IPS DF 6.9 (cell line): ENCODE results near the gene PRKD3.
A peak's percentile ranks its signal among the peaks of the same experiment; 100 is the strongest.

Experiments
- DNase-seq: peaks from one replicate; pipeline ENCODE4 v3.0.0-alpha.2; 2013; ENCODE audit warnings: low read depth, low spot score
- H3K27ac ChIP-seq: one replicate; pipeline ENCODE4 v1.5.1; 2013; ENCODE audit warnings: low read length, control low read depth
- H3K27me3 ChIP-seq: 2 replicates; pipeline ENCODE4 v1.6.1; 2013; ENCODE audit warnings: mild to moderate bottlenecking, low read length; ENCODE audit not compliant: control insufficient read depth, insufficient read depth
- H3K36me3 ChIP-seq: 2 replicates; pipeline ENCODE4 v1.6.1; 2013; ENCODE audit warnings: low read length; ENCODE audit not compliant: control insufficient read depth, insufficient read depth
- H3K4me1 ChIP-seq: 2 replicates; pipeline ENCODE4 v1.6.1; 2013; ENCODE audit warnings: low read length; ENCODE audit not compliant: control insufficient read depth, insufficient read depth
- H3K4me3 ChIP-seq: 2 replicates; pipeline ENCODE4 v1.5.1; 2013; ENCODE audit warnings: mild to moderate bottlenecking, low read length
- H3K9me3 ChIP-seq: 2 replicates; pipeline ENCODE4 v1.6.1; 2013; ENCODE audit warnings: low read length, inconsistent platforms; ENCODE audit not compliant: control insufficient read depth, insufficient read depth
- WGBS: extraction: QIAGEN DNeasy Blood & Tissue Kit; methylation state at CpG from one replicate; pipeline ENCODE4 v1.1.7; 2013; ENCODE audit warnings: mixed read lengths, missing lambda C conversion rate; ENCODE audit not compliant: insufficient read length, insufficient coverage; 5-methylcytosine and 5-hydroxymethylcytosine counted together

PRKD3 gene

GRCh38 chr2:37358466-37358865 lies 33.8 kb upstream of the PRKD3 start:
- Histone ChIP-seq H3K27ac (no peak overlapping the region), H3K4me1 (0 out of 2 replicates have a peak, but pooled peaks cover 1% of the 10 kb centered on the region), H3K36me3 (no peaks in the 10 kb centered on the region), H3K9me3 (no peaks in the 10 kb centered on the region), H3K27me3 (no peaks in the 10 kb centered on the region), H3K4me3 (no peak overlapping the region)
- no peak for DNase-seq
- WGBS, result no CpG with 5 or more reads among the region's 3 CpGs

- no peak for DNase-seq
- H3K27me3 ChIP-seq, result no peaks in the 10 kb centered on the region
- whole genome bisulfite sequencing, result no CpG with 5 or more reads among the region's 4 CpGs
- H3K4me3 ChIP-seq, result no peak overlapping the region
- no peaks in the 10 kb centered on the region for H3K36me3 ChIP-seq
- no peaks in the 10 kb centered on the region for H3K9me3 ChIP-seq
- no peak overlapping the region for H3K27ac ChIP-seq
- 0 out of 2 replicates have a peak, but pooled peaks cover 1% of the 10 kb centered on the region for H3K4me1 ChIP-seq
Observed at GRCh38 chr2:37357530-37357929, 32.9 kb upstream of the PRKD3 start.

DNA sequence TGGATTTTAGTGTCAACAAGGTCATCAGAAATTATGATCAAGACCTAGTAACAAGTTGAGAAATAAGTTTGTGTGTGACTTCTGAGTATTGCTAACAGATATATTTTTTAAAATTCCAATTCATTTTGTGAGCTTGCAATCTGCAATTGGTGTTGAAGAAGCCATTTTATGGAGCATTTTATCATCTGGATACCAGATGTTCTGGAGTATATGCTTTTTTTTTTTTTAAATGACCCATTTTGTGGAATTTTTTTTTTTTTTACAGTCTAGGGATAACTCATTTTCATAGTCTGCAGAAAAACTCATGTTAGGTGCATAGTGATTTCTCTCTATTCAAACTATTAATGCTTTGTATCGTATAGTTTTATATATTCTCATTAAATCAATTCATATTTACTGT lies 32.4 kb upstream of the PRKD3 start:
- H3K4me3 ChIP-seq, result no peak overlapping the region
- WGBS, result no CpG with 5 or more reads among the region's 1 CpG
- DNase-seq, result no peak
- no peaks in the 10 kb centered on the region for H3K36me3 ChIP-seq
- H3K9me3 ChIP-seq, result no peaks in the 10 kb centered on the region
- H3K27me3 ChIP-seq, result no peaks in the 10 kb centered on the region
- 0 out of 2 replicates have a peak, but pooled peaks cover 1% of the 10 kb centered on the region for H3K4me1 ChIP-seq
- H3K27ac ChIP-seq, result no peak overlapping the region

- Histone ChIP-seq H3K36me3 (no peaks in the 10 kb centered on the region), H3K4me1 (0 out of 2 replicates have a peak, but pooled peaks cover 1% of the 10 kb centered on the region), H3K27ac (no peak overlapping the region), H3K4me3 (no peak overlapping the region), H3K9me3 (no peaks in the 10 kb centered on the region), H3K27me3 (no peaks in the 10 kb centered on the region)
- no CpG with 5 or more reads among the region's 6 CpGs for WGBS
- no peak for DNase-seq
Observed at GRCh38 chr2:37356299-37356698, 31.7 kb upstream of the PRKD3 start.

DNA sequence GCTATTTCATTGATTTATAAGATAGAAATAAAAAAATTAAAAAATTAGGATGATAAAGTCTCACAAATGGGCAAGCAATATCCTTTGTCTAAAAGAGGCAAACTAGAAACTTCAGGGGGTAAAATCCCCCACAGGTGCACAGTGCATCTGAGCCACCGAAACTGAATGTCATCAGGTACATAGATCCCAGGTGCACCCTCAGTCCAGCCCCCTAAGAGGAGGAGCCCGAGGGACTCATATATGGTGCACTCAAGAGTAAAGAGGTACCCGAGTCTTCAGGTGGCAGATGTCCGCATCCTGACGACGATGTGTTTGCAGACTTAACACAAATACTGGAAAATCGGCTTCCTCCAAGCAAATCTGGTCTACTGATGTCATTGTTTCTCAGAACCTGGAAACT lies 31.1 kb upstream of the PRKD3 start:
- Histone ChIP-seq H3K4me1 (0 out of 2 replicates have a peak, but pooled peaks cover 1% of the 10 kb centered on the region), H3K9me3 (no peaks in the 10 kb centered on the region), H3K27me3 (no peaks in the 10 kb centered on the region), H3K4me3 (no peak overlapping the region), H3K27ac (no peak overlapping the region), H3K36me3 (no peaks in the 10 kb centered on the region)
- DNase-seq, result no peak
- no CpG with 5 or more reads among the region's 7 CpGs for WGBS

- Histone ChIP-seq H3K36me3 (no peaks in the 10 kb centered on the region), H3K27me3 (no peaks in the 10 kb centered on the region), H3K9me3 (no peaks in the 10 kb centered on the region), H3K4me3 (no peak overlapping the region), H3K27ac (no peak overlapping the region), H3K4me1 (peaks cover 6% of the 10 kb centered on the region; the same call in 1 of the 2 replicates)
- no CpG with 5 or more reads among the region's 3 CpGs for WGBS
- DNase-seq, result no peak
Observed at GRCh38 chr2:37354531-37354930, 29.9 kb upstream of the PRKD3 start.

- Histone ChIP-seq H3K36me3 (no peaks in the 10 kb centered on the region), H3K27me3 (no peaks in the 10 kb centered on the region), H3K4me1 (peaks cover 9% of the 10 kb centered on the region; the same call in 1 of the 2 replicates), H3K4me3 (no peak overlapping the region), H3K9me3 (no peaks in the 10 kb centered on the region), H3K27ac (no peak overlapping the region)
- DNase-seq, result no peak
- no CpG with 5 or more reads among the region's 3 CpGs for WGBS
Observed at GRCh38 chr2:37350034-37350433, 25.4 kb upstream of the PRKD3 start.

DNA sequence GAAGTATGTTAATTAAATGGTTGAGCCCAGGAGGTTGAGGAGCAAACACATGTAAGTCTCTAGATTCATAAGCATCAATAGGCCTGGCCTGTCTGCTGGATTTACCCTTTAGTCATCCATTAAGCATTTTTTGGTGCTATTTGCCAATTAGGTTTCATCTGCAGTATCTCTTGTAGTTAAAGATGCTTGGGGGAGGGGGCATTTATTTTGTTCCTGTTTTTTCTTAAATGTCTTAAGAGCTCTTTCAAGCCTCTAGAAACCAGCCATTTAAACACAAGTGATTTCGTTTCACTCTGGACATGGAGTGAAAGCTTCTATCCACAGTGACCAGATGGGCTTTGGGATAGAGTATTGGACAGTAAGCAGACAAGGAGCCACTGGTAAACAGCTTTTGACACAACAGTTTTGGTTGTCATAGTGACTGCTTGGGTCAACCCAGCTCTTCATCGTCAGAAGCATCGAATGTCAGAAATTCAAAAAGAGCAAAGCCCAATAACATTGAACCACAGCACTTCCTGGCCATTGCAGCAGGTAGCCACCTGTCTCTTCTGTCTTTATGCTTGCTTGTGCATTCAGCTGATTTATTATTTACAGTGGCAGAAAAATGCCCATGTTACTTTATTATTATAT lies 24.7 kb upstream of the PRKD3 start:
- no peaks in the 10 kb centered on the region for H3K36me3 ChIP-seq
- no CpG with 5 or more reads among the region's 3 CpGs for WGBS
- no peaks in the 10 kb centered on the region for H3K27me3 ChIP-seq
- no peak for DNase-seq
- H3K4me3 ChIP-seq, result no peak overlapping the region
- no peak overlapping the region for H3K27ac ChIP-seq
- no peaks in the 10 kb centered on the region for H3K9me3 ChIP-seq
- H3K4me1 ChIP-seq, result peaks cover 9% of the 10 kb centered on the region; the same call in 1 of the 2 replicates

DNA sequence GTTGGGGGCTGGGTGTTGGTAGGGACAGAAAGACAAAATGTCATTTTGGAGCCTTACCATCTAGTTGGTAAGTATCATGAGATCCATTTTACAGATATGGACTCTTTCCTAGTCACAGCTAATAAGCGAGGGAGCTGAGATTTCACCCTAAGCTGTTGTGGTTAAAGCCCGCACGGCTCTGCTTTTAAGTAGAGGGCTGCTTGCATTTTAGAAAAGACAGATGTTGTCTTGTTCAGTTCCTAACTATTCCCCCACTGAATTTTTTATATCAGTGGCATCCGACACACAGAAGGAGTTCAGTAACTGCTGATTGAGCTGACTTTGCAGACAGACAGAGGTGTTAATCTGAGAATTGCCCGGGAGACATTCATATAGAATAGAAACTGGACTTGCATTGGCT lies 23.5 kb upstream of the PRKD3 start:
- Histone ChIP-seq H3K4me3 (no peak overlapping the region), H3K27me3 (no peaks in the 10 kb centered on the region), H3K27ac (no peak overlapping the region), H3K4me1 (peaks cover 10% of the 10 kb centered on the region; the same call in 1 of the 2 replicates), H3K9me3 (no peaks in the 10 kb centered on the region), H3K36me3 (no peaks in the 10 kb centered on the region)
- no CpG with 5 or more reads among the region's 5 CpGs for WGBS
- DNase-seq, result no peak

DNA sequence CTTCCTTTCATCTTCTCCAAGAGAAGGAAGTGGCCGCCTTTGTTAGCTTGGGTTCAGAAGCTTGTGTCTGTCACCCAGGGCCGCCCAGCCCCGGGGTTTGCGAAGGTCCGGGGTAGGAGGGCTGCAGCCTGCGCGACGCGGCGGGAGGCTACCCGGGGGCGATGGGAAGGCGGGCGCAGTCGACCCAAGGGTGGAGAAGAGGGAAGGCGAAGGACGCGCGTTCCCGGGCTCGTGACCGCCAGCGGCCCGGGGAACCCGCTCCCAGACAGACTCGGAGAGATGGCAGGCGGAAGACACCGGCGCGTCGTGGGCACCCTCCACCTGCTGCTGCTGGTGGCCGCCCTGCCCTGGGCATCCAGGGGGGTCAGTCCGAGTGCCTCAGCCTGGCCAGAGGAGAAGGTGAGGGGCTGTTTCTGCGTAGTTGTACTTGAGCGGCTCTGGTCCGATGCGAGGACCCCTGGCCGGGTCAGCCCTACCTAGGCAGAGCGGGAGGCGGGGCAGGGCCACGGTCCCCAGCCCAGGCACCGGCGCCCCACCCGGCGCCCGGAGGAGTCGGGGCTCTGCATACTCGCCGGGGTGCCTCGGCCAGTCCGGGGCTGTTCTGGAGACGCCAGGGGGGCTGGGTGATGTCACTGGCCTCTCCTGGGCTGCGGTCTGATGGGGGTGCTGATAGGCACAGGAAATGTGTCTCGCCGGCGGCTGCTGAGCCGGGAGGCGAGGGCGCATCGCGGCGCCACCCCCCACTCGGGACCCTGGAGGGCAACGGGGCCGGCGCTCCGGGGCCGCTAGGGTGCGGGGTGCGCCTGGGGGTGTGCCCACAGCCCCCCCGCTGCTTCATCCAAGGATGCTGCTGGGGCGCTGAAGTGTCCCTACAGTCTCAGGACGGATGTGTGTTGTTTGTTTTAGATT lies 20.1 kb upstream of the PRKD3 start, which contains the start of gene QPCT:
QPCT (plus strand) TSS at position 178 of the 909 bp plus-strand sequence; CDS start at position 280, 102 bp downstream.
- Histone ChIP-seq H3K9me3 (no peaks in the 10 kb centered on the region), H3K27me3 (no peaks in the 10 kb centered on the region), H3K4me1 (peaks cover 6% of the 10 kb centered on the region; the same call in 1 of the 2 replicates), H3K4me3 (peak within 1 kb of the TSS; percentile 74; the same call in 1 of the 2 replicates), H3K36me3 (no peaks in the 10 kb centered on the region), H3K27ac (no peak within 1 kb of the TSS)
- WGBS, result no CpG with 5 or more reads among the region's 73 CpGs
- no peak for DNase-seq
